Left ventricle myocardium inferior (tissue), 1 donor: ENCODE data around the gene IFITM2. TPM values are rescaled to one million over a fixed set of nuclear protein-coding genes. Genes with fewer than 3 reads are reported as not detected.

ENCODE experiments used
- DNase-seq: peaks from one replicate; pipeline ENCODE4 v3.0.0-alpha.2; 2020
- H3K27ac ChIP-seq: fragments of 200-600 bp; replicated peaks from 2 replicates; pipeline ENCODE4 v1.8.0; 2021
- H3K27me3 ChIP-seq: fragments of 200-600 bp; 2 replicates; pipeline ENCODE4 v1.8.0; 2021; ENCODE audit warnings: low read depth
- H3K36me3 ChIP-seq: fragments of 200-600 bp; 2 replicates; pipeline ENCODE4 v1.8.0; 2021
- H3K4me1 ChIP-seq: fragments of 200-600 bp; 2 replicates; pipeline ENCODE4 v1.8.0; 2021
- H3K4me3 ChIP-seq: fragments of 200-600 bp; 2 replicates; pipeline ENCODE4 v1.8.0; 2021; ENCODE audit warnings: mild to moderate bottlenecking, moderate library complexity
- H3K9me3 ChIP-seq: fragments of 200-600 bp; replicated peaks from 2 replicates; pipeline ENCODE4 v1.8.0; 2021
- intact Hi-C: fragments of 100-400 bp; cut with micrococcal nuclease; formaldehyde crosslinking; loops from one replicate; pipeline ENCODE4 v1.11.0; 2022
- total RNA-seq: library from RNA; stranded (reverse); fragmentation: NEBNext Ultra II Directional; extraction: Animal tissue kit (Norgen Biotek cat#: 25700); gene quantifications from one replicate; pipeline ENCODE4 v1.2.1, GENCODE V29; 2021
- TF ChIP-seq, protein P1 (sequence below): fragments of 200-600 bp; IDR thresholded peaks from 2 replicates; pipeline ENCODE4 v1.8.0; 2021; ENCODE audit warnings: antibody characterized with exemption, mild to moderate bottlenecking, borderline replicate concordance
- donor health status: DM: no; HTN: yes; CAD: no; lungs with severe emphysema.

IFITM2 gene
- total RNA-seq, 1 donor from 2014 or later = 160 TPM

DNA sequence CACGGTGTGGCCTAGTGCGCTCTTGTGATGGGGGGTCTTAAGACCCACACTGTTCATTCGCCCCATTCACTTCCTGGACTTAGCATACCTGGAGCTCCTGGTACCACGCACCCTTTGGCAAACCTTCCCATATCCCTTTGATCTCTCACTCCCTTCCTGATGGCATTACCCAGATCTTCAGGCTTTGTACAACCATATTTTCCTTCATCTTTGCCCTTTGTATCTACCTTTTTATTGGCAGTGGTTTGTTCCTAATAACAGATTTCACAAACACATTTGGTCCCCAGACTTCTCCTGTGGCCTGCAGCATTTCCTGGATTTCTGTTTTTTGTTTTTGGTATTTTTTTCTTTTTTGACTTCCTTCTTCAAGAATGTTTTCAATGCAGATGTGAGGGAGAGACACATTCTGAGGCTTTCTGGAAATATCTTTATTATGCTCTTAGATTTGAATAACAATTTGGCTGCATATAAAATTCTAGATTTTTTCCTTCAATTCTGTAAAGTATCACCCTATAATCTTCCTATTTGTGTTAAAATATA lies 29.1 kb downstream of the IFITM2 start:
- no peak for DNase-seq
- Histone ChIP-seq H3K4me3 (no peak overlapping the region), H3K9me3 (no peaks in the 10 kb centered on the region), H3K4me1 (peaks cover 24% of the 10 kb centered on the region), H3K36me3 (no peaks in the 10 kb centered on the region), H3K27me3 (no peaks in the 10 kb centered on the region), H3K27ac (peak overlapping the region; percentile 84)
- TF ChIP-seq, protein P1, sequence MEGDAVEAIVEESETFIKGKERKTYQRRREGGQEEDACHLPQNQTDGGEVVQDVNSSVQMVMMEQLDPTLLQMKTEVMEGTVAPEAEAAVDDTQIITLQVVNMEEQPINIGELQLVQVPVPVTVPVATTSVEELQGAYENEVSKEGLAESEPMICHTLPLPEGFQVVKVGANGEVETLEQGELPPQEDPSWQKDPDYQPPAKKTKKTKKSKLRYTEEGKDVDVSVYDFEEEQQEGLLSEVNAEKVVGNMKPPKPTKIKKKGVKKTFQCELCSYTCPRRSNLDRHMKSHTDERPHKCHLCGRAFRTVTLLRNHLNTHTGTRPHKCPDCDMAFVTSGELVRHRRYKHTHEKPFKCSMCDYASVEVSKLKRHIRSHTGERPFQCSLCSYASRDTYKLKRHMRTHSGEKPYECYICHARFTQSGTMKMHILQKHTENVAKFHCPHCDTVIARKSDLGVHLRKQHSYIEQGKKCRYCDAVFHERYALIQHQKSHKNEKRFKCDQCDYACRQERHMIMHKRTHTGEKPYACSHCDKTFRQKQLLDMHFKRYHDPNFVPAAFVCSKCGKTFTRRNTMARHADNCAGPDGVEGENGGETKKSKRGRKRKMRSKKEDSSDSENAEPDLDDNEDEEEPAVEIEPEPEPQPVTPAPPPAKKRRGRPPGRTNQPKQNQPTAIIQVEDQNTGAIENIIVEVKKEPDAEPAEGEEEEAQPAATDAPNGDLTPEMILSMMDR = no peak
- intact Hi-C loops = no loop called here

GRCh38 chr11:337711-338110 lies 30.1 kb downstream of the IFITM2 start:
- Histone ChIP-seq H3K36me3 (no peaks in the 10 kb centered on the region), H3K9me3 (no peaks in the 10 kb centered on the region), H3K27ac (peak overlapping the region; percentile 84), H3K27me3 (no peaks in the 10 kb centered on the region), H3K4me3 (no peak overlapping the region), H3K4me1 (peaks cover 31% of the 10 kb centered on the region)
- DNase-seq = no peak
- TF ChIP-seq, protein P1 = no peak
- intact Hi-C loops = no loop called here

DNA sequence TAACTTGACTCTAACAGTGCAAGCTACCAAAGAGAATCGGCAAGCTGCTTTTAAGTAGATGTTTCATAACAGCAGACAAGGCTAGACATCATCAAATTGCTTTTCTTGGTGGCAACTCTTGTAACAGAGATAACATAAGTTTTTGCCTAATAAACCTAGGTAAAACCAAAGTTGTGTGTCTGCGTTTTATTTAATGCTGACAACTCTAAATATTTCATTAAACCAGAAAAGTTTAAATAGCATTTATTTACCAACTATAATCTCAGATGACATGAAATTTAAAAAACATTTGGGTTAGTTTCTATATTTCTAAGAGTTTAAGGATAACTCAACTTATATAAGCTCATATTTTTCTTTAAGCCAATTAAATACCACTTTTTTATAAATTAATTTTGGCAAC lies 32.3 kb downstream of the IFITM2 start:
- peaks cover 30% of the 10 kb centered on the region for H3K4me1 ChIP-seq
- H3K27ac ChIP-seq = no peak overlapping the region
- no peak overlapping the region for H3K4me3 ChIP-seq
- DNase-seq = no peak
- TF ChIP-seq, protein P1 = no peak
- H3K27me3 ChIP-seq = no peaks in the 10 kb centered on the region
- intact Hi-C loops = no loop called here
- H3K36me3 ChIP-seq = no peaks in the 10 kb centered on the region
- H3K9me3 ChIP-seq = no peaks in the 10 kb centered on the region

DNA sequence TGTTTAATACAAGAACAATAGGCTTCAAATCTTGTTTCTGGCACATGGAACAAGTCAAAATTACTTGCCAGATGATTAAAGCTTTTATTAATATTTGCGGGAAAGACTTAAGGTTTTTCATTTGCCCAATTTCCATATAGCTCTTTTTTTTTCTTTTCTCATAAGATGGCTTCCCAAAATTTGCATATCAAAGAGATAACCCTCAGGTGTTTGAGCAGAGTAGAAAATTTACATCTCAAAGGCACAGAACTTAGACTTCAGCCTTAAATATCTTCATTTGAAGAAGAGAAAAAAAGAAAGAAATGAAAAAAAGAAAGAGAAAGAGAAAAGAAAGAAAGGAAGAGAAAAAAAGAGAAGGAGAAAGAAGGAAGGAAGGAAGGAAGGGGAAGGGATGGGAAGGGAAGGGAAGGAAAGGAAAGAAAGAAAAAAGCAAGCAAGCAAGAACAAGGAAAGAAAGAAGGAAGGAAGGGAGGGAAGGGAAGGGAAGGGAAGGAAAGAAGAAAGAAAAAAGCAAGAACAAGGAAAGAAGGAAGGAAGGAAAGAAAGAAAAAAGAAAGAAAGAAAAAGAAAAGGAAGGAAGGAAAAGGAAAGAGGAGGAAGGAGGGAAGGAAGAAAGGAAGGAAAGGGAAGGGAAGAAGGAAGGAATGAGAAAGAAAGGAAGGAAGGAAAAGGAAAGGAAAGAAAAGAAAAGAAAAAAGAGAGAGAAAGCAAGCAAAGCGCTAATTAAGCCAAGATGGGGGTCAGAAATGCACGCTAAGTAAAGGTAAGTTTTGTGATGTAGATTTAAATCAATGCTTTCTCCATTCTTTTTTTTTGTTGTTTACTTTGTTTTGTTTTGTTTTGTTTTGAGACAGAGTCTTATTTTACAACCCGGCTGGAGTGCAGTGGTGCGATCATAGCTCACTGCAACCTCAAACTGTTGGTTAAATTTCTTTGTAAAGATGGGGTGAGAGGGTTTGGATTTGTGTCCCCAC lies 33.2 kb downstream of the IFITM2 start:
- no peak for DNase-seq
- Histone ChIP-seq H3K27ac (peak overlapping the region; percentile 65), H3K4me3 (no peak overlapping the region), H3K9me3 (no peaks in the 10 kb centered on the region), H3K4me1 (peaks cover 21% of the 10 kb centered on the region), H3K27me3 (no peaks in the 10 kb centered on the region), H3K36me3 (no peaks in the 10 kb centered on the region)
- TF ChIP-seq, protein P1 = no peak
- intact Hi-C loops = no loop called here

- H3K27me3 ChIP-seq = no peaks in the 10 kb centered on the region
- no peaks in the 10 kb centered on the region for H3K36me3 ChIP-seq
- no peak for DNase-seq
- H3K9me3 ChIP-seq = no peaks in the 10 kb centered on the region
- intact Hi-C loops = no loop called here
- H3K4me1 ChIP-seq = peaks cover 6% of the 10 kb centered on the region
- TF ChIP-seq, protein P1 = no peak
- no peak overlapping the region for H3K4me3 ChIP-seq
- peak overlapping the region; percentile 65 for H3K27ac ChIP-seq
Measured at GRCh38 chr11:342328-342727, 34.7 kb downstream of the IFITM2 start.
